ENCODE data around the gene AKIP1. TPM values are rescaled to one million over a fixed set of nuclear protein-coding genes. Genes with fewer than 3 reads are reported as not detected.

The AKIP1 gene
- total RNA-seq, 2 donors from 2014 or later = 31.8 to 34.7 TPM

- H3K9me3 ChIP-seq = no peaks in the 10 kb centered on the region
- H3K4me1 ChIP-seq = no peaks in the 10 kb centered on the region
- H3K36me3 ChIP-seq = no peaks in the 10 kb centered on the region
- no peaks in the 10 kb centered on the region for H3K27me3 ChIP-seq
- H3K27ac ChIP-seq = no peak overlapping the region
- no peak overlapping the region for H3K4me3 ChIP-seq
- no peak for TF ChIP-seq CTCF (IDR thresholded peaks at IDR 0.05)
- no peak for DNase-seq (ENCODE audit: low spot score)
Measured at GRCh38 chr11:8937659-8938058, 26.7 kb downstream of the AKIP1 start.

- Histone ChIP-seq H3K4me1 (no peaks in the 10 kb centered on the region), H3K27ac (no peak overlapping the region), H3K36me3 (no peaks in the 10 kb centered on the region), H3K27me3 (no peaks in the 10 kb centered on the region), H3K9me3 (no peaks in the 10 kb centered on the region), H3K4me3 (no peak overlapping the region)
- TF ChIP-seq CTCF (IDR thresholded peaks at IDR 0.05) = no peak
- no peak for DNase-seq (ENCODE audit: low spot score)
Measured at GRCh38 chr11:8941341-8942103, 30.5 kb downstream of the AKIP1 start.

GRCh38 chr11:8942518-8943066 lies 31.6 kb downstream of the AKIP1 start, which contains the start of gene ASCL3:
TSS of gene ASCL3 (minus strand) at chr11:8943016. CDS start at chr11:8938161, 4,855 bp downstream.
- no peak for DNase-seq (ENCODE audit: low spot score)
- H3K36me3 ChIP-seq = peaks cover 7% of the 10 kb centered on the region
- H3K27ac ChIP-seq = no peak within 1 kb of the TSS
- no peaks in the 10 kb centered on the region for H3K9me3 ChIP-seq
- H3K4me3 ChIP-seq = no peak within 1 kb of the TSS
- no peak for TF ChIP-seq CTCF (IDR thresholded peaks at IDR 0.05)
- H3K4me1 ChIP-seq = no peaks in the 10 kb centered on the region
- H3K27me3 ChIP-seq = no peaks in the 10 kb centered on the region

- Histone ChIP-seq H3K27me3 (no peaks in the 10 kb centered on the region), H3K36me3 (peaks cover 52% of the 10 kb centered on the region)
- no peak for TF ChIP-seq CTCF (IDR thresholded peaks at IDR 0.05)
Measured at GRCh38 chr11:8947230-8947943, 36.4 kb downstream of the AKIP1 start.

GRCh38 chr11:8948886-8949285 lies 37.9 kb downstream of the AKIP1 start:
- TF ChIP-seq CTCF (IDR thresholded peaks at IDR 0.05) = no peak
- Histone ChIP-seq H3K27me3 (no peaks in the 10 kb centered on the region), H3K9me3 (no peaks in the 10 kb centered on the region), H3K27ac (no peak overlapping the region), H3K36me3 (peaks cover 65% of the 10 kb centered on the region), H3K4me1 (no peaks in the 10 kb centered on the region), H3K4me3 (no peak overlapping the region)
- DNase-seq (ENCODE audit: low spot score) = no peak

More at GRCh38 chr11:8947230-8947943, 36.4 kb downstream of the AKIP1 start:
- no peak overlapping the region for H3K4me3 ChIP-seq
- H3K9me3 ChIP-seq = no peaks in the 10 kb centered on the region
- no peaks in the 10 kb centered on the region for H3K4me1 ChIP-seq
- no peak for DNase-seq (ENCODE audit: low spot score)
- no peak overlapping the region for H3K27ac ChIP-seq
